ENCODE data around the gene CD58. TPM values are rescaled to one million over a fixed set of nuclear protein-coding genes. Genes with fewer than 3 reads are reported as not detected.

CD58 gene
- total RNA-seq, 4 donors from 2014 or later = 23.7 to 33.4 (median 28.0) TPM

DNA sequence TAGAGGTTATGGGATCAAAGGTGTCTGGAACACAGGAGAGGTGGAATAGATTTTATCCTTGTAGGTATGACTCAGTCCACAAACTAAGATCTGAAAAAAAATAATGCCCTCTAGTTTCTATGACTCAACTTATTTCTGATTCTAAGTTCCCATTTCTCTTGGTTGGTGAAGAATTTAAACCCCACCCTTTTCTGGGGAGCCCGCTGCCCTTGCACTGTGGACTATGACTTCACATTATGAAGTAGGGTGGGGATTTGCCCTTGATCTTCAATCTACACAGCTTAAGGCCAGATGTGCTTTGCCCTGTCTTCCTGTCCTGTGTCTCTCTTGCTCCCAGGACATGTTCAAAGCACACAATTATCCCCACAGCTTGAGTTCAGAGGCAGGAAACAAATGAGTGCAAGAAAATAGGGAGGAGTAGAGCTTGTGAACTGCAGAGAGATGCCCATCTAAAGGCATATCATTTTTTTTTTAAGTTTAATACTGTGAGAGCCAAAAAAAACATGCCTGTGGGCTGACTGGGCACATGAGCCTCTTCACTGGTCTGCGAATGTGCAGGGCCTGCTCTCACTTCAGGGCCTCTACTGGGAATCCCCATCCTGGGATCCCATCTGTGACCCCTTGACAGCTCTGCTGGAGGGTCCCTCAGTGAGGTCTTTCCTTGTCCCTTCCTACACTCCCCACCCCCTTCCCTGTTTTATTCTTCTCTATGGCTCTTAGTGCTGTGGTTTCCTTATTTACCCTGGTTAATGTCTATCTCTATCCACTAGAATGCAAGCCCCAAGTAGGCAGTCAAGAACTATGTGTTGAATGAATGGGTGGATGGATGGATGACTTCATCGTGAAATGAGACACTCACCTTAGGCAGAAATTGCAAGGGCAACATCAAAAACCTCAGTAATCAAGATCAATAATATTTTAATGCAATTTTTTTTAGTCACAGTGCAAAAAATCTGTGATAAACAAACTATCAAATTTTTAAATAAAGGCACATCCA, 61.5 kb downstream of the CD58 start:
- H3K27ac ChIP-seq = peak overlapping the region; percentile 37

DNA sequence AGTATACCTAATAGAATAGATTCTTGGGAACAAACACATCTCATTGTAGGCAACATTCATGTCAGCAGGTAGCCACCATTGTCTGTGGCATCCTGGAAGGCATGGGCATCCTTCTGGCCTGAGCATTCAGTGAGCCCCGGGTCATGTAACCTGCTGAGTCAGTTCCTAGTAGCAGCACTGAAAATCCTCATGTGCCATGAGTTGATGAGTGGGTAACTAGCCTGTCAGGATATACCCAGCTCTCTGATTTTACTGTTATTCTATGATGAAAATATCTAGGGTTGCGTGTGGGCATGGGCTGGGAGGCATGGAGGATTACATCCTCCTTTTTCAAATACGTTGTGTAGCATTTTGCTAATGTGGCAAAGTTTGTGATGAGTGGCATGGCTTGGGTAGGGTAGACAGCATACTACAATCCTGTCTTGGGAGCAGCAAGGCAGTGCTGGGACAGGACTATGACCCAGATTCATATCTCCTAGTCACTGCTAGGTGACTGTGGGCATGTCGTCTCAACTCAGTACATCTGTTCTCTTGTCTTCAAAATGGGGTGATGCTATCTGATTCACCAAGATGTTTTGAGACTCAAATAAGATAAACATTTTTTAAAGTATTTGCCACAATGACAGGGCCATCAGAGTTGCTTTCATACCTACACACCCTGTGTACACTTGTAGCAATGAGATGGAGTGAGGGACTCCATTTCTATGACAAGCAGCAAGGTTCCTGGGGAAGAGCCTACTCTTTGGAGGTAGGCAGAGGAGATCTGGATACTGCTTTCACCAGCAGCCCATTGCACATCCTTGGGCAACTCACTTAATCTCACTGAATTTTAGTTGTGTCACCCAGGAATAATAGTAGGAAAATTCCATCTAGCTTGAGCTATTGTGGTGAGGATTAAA, 62.5 kb downstream of the CD58 start:
- 83% methylated on average over 4 of the region's 4 CpGs for WGBS
- no peaks in the 10 kb centered on the region for H3K9me3 ChIP-seq
- no peaks in the 10 kb centered on the region for H3K36me3 ChIP-seq
- H3K27ac ChIP-seq = peak overlapping the region; percentile 37
- peaks cover 28% of the 10 kb centered on the region for H3K4me1 ChIP-seq
- H3K27me3 ChIP-seq = no peaks in the 10 kb centered on the region
- no peak for DNase-seq (ENCODE audit: low spot score in 2 of 2)
- no peak overlapping the region for H3K4me3 ChIP-seq
- TF ChIP-seq, protein P1, sequence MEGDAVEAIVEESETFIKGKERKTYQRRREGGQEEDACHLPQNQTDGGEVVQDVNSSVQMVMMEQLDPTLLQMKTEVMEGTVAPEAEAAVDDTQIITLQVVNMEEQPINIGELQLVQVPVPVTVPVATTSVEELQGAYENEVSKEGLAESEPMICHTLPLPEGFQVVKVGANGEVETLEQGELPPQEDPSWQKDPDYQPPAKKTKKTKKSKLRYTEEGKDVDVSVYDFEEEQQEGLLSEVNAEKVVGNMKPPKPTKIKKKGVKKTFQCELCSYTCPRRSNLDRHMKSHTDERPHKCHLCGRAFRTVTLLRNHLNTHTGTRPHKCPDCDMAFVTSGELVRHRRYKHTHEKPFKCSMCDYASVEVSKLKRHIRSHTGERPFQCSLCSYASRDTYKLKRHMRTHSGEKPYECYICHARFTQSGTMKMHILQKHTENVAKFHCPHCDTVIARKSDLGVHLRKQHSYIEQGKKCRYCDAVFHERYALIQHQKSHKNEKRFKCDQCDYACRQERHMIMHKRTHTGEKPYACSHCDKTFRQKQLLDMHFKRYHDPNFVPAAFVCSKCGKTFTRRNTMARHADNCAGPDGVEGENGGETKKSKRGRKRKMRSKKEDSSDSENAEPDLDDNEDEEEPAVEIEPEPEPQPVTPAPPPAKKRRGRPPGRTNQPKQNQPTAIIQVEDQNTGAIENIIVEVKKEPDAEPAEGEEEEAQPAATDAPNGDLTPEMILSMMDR (IDR thresholded peaks at IDR 0.05) = no peak
- TF ChIP-seq POLR2A (IDR thresholded peaks at IDR 0.05) (no peak), POLR2AphosphoS5 (IDR thresholded peaks at IDR 0.05) (no peak), EP300 (IDR thresholded peaks at IDR 0.05) (no peak)

More for the DNA sequence above, 61.5 kb downstream of the CD58 start:
- TF ChIP-seq EP300 (IDR thresholded peaks at IDR 0.05) (no peak), POLR2AphosphoS5 (IDR thresholded peaks at IDR 0.05) (no peak), POLR2A (IDR thresholded peaks at IDR 0.05) (no peak)
- TF ChIP-seq, protein P1 (IDR thresholded peaks at IDR 0.05) = no peak
- Histone ChIP-seq H3K4me3 (no peak overlapping the region), H3K4me1 (peaks cover 26% of the 10 kb centered on the region), H3K36me3 (no peaks in the 10 kb centered on the region), H3K27me3 (no peaks in the 10 kb centered on the region), H3K9me3 (no peaks in the 10 kb centered on the region)
- 65% methylated on average over 3 of the region's 3 CpGs for WGBS
- DNase-seq (ENCODE audit: low spot score in 2 of 2) = no peak

DNA sequence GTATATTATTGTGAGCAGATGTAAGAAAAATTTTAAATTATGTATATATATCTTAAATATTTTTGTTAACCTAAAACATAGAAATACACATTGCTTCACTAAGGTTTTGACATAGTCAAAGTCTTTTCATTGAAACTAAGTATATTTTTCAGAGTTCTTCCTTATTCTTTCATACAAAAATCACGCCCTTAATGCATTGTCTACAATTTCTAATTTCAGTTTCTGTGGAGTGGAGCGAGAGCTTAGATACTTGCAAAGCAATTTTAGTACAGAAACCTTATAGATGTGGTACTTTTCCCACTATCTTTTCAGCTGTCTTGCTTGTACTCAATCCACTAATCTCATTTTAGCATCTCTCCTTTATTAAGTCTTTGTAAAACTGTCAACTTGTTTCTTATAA, 63.2 kb downstream of the CD58 start:
- Histone ChIP-seq H3K9me3 (no peaks in the 10 kb centered on the region), H3K36me3 (no peaks in the 10 kb centered on the region), H3K4me3 (no peak overlapping the region), H3K4me1 (peaks cover 28% of the 10 kb centered on the region), H3K27ac (no peak overlapping the region), H3K27me3 (no peaks in the 10 kb centered on the region)
- no peak for TF ChIP-seq POLR2A (IDR thresholded peaks at IDR 0.05)
- TF ChIP-seq, protein P1 (IDR thresholded peaks at IDR 0.05) = no peak
- TF ChIP-seq EP300 (IDR thresholded peaks at IDR 0.05) = no peak
- TF ChIP-seq POLR2AphosphoS5 (IDR thresholded peaks at IDR 0.05) = no peak
- DNase-seq (ENCODE audit: low spot score in 2 of 2) = no peak
- WGBS = 92% methylated on average over 2 of the region's 2 CpGs

DNA sequence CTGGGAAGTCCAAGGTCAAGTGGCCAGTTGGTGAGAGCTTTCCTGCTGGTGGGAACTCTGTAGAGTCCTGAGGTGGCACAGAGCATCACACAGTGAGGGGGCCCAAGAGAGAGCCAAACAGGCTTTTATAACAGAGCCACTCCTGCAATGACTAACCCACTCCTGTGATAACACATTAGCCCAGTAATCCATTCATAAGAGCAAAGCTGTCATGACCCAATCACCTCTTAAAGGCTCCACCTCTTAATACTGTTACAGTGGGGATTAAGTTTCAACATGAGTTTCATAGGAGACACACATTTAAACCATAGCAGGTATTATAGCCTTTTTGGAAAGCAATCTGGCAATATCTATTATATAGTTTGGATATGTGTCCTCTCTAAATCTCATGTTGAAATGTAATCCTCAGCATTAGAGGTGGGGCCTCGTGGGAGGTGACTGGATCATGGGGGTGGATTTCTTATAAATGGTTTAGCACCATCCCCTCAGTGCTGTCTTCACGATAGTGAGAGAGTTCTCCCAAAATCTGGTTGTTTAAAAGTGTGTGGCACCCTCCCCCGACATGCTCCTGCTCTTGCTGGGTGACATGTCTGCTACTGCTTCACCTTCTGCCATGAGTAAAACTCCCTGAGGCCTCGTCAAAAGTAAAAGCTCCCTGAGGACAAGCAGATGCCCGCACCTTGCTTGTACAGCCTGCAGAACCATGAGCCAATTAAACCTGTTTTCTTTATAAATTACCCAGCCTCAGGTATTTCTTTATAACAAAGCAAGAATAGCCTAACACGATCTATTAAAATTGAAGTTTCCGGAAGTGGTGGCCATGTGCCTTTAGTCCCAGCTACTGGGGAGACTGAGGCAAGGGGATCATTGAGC, 64.5 kb downstream of the CD58 start:
- TF ChIP-seq, protein P1 (IDR thresholded peaks at IDR 0.05) = no peak
- TF ChIP-seq POLR2AphosphoS5 (IDR thresholded peaks at IDR 0.05) (no peak), EP300 (IDR thresholded peaks at IDR 0.05) (no peak), POLR2A (IDR thresholded peaks at IDR 0.05) (no peak)
- no peaks in the 10 kb centered on the region for H3K36me3 ChIP-seq
- H3K27me3 ChIP-seq = no peaks in the 10 kb centered on the region
- no peak overlapping the region for H3K27ac ChIP-seq
- DNase-seq (ENCODE audit: low spot score in 2 of 2) = no peak
- H3K4me1 ChIP-seq = peaks cover 32% of the 10 kb centered on the region
- 85% methylated on average over 7 of the region's 7 CpGs for WGBS
- H3K9me3 ChIP-seq = no peaks in the 10 kb centered on the region
- no peak overlapping the region for H3K4me3 ChIP-seq

Data from suprapubic skin (tissue), 4 donors.